ENCODE data around the gene PCDHGA9. TPM values are rescaled to one million over a fixed set of nuclear protein-coding genes. Genes with fewer than 3 reads are reported as not detected.

PCDHGA9 gene
- total and polyA plus RNA-seq, 2 donors (not counting 3 experiments of a cell fraction or from before 2014, with no cell fraction given): 1.1 to 3.9 TPM

GRCh38 chr5:141421489-141421855 lies 18.9 kb downstream of the PCDHGA9 start:
- H3K9me3 ChIP-seq (replicated peaks; ENCODE audit: control insufficient read depth, insufficient read depth, low read length): peaks cover 8% of the 10 kb centered on the region
- peak overlapping the region; percentile 84 for H2AFZ ChIP-seq (ENCODE audit: low read depth, low read length)
- no peak overlapping the region for H3K9ac ChIP-seq (replicated peaks; ENCODE audit: extremely low read depth, insufficient read depth, low read length)
- no peaks in the 10 kb centered on the region for H3K9me1 ChIP-seq (replicated peaks; ENCODE audit: control insufficient read depth, extremely low read depth, insufficient read depth, low read length)
- H3K27me3 ChIP-seq (ENCODE audit: control insufficient read depth in 2 of 2, insufficient read depth in 2 of 2, low read length in 2 of 2): peaks cover 38 to 84% of the 10 kb centered on the region in 2 experiments
- ChIA-PET CTCF (interaction anchor here (0.6 to 11.3 kb wide), 40 partner anchors 9 to 212 kb away, joined by 3 to 335 read pairs (median 6); partner anchors contain the start of genes DIAPH1, PCDHB12, PCDHGA1 and PCDHGA10), POLR2A (interaction anchor here (1.9 to 2.2 kb wide), 2 partner anchors 9 to 137 kb away, joined by 8 read pairs; partner anchors contain the start of gene PCDHGA12)
- FAIRE-seq (no peak), DNase-seq (ENCODE audit: low read depth, low spot score) (no peak)
- BruUV-seq (replicated peaks): no TSS peak
- H4K20me1 ChIP-seq (replicated peaks; ENCODE audit: control insufficient read depth, extremely low read depth, insufficient read depth, low read length): no peaks in the 10 kb centered on the region
- peaks cover 15% of the 10 kb centered on the region for H3K4me1 ChIP-seq (ENCODE audit: control insufficient read depth, extremely low read depth, insufficient read depth, low read length)
- H3K79me2 ChIP-seq (ENCODE audit: control insufficient read depth, insufficient read depth, low read length): no peaks in the 10 kb centered on the region
- H3K4me3 ChIP-seq (replicated peaks in 1 of 3; ENCODE audit: insufficient read depth in 1 of 3, low read depth in 1 of 3, low read length in 3 of 3): peak overlapping the region; percentile 39 to 83 (median 66)
- H3K36me3 ChIP-seq (ENCODE audit: control insufficient read depth in 2 of 2, extremely low read depth in 1 of 2, insufficient read depth in 2 of 2, low read length in 2 of 2): no peaks in the 10 kb centered on the region
- intact Hi-C loops (cut with micrococcal nuclease) (loop anchor here (1.0 to 5.0 kb wide), 4 partner anchors 9 to 103 kb away; partner anchors contain the start of genes PCDHGA12, PCDHGA6 and PCDHGB3), dilution Hi-C loops (cut with MboI; ENCODE audit: extremely low pct_ligation_motif_present, low sequenced_read_pairs) (no loop called here)
- peak overlapping the region; percentile 90 for H3K4me2 ChIP-seq (ENCODE audit: insufficient read depth, low read length)
- TF ChIP-seq FOS (IDR thresholded peaks at IDR 0.05; ENCODE audit: borderline replicate concordance, insufficient read depth, low read length) (no peak), GATA2 (IDR thresholded peaks at IDR 0.05; ENCODE audit: insufficient read depth, insufficient read length, low read depth, low read length) (no peak)
- TF ChIP-seq, protein P1, sequence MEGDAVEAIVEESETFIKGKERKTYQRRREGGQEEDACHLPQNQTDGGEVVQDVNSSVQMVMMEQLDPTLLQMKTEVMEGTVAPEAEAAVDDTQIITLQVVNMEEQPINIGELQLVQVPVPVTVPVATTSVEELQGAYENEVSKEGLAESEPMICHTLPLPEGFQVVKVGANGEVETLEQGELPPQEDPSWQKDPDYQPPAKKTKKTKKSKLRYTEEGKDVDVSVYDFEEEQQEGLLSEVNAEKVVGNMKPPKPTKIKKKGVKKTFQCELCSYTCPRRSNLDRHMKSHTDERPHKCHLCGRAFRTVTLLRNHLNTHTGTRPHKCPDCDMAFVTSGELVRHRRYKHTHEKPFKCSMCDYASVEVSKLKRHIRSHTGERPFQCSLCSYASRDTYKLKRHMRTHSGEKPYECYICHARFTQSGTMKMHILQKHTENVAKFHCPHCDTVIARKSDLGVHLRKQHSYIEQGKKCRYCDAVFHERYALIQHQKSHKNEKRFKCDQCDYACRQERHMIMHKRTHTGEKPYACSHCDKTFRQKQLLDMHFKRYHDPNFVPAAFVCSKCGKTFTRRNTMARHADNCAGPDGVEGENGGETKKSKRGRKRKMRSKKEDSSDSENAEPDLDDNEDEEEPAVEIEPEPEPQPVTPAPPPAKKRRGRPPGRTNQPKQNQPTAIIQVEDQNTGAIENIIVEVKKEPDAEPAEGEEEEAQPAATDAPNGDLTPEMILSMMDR (IDR thresholded peaks at IDR 0.05; ENCODE audit: extremely low read depth in 1 of 2, insufficient read depth in 1 of 2, low read depth in 1 of 2, low read length in 2 of 2): no peak
- no peak overlapping the region for H3K27ac ChIP-seq (ENCODE audit: insufficient read depth, low read depth, low read length)

- dilution Hi-C loops (cut with MboI; ENCODE audit: extremely low pct_ligation_motif_present, low sequenced_read_pairs): no loop called here
- no peaks in the 10 kb centered on the region for H3K79me2 ChIP-seq (ENCODE audit: control insufficient read depth, insufficient read depth, low read length)
- H3K9me1 ChIP-seq (replicated peaks; ENCODE audit: control insufficient read depth, extremely low read depth, insufficient read depth, low read length): no peaks in the 10 kb centered on the region
- no peaks in the 10 kb centered on the region for H4K20me1 ChIP-seq (replicated peaks; ENCODE audit: control insufficient read depth, extremely low read depth, insufficient read depth, low read length)
- no TSS peak for BruUV-seq (replicated peaks)
- no peak overlapping the region for H3K27ac ChIP-seq (ENCODE audit: insufficient read depth, low read depth, low read length)
- peaks cover 14% of the 10 kb centered on the region for H3K4me1 ChIP-seq (ENCODE audit: control insufficient read depth, extremely low read depth, insufficient read depth, low read length)
- no peak overlapping the region for H2AFZ ChIP-seq (ENCODE audit: low read depth, low read length)
- H3K9me3 ChIP-seq (replicated peaks; ENCODE audit: control insufficient read depth, insufficient read depth, low read length): peaks cover 8% of the 10 kb centered on the region
- H3K27me3 ChIP-seq (ENCODE audit: control insufficient read depth in 2 of 2, insufficient read depth in 2 of 2, low read length in 2 of 2): peaks cover 46 to 94% of the 10 kb centered on the region in 2 experiments
- no peak overlapping the region for H3K9ac ChIP-seq (replicated peaks; ENCODE audit: extremely low read depth, insufficient read depth, low read length)
- ChIA-PET POLR2A (no interaction called here), CTCF (interaction anchor here (2.0 to 3.8 kb wide), 5 partner anchors 8 to 102 kb away, joined by 8 to 149 read pairs (median 10); partner anchors contain the start of genes PCDHGA10, PCDHGA12 and PCDHGB4)
- H3K4me3 ChIP-seq (replicated peaks in 1 of 3; ENCODE audit: insufficient read depth in 1 of 3, low read depth in 1 of 3, low read length in 3 of 3): no peak overlapping the region
- intact Hi-C loops (cut with micrococcal nuclease): loop anchor here (5.0 kb wide), 1 partner anchor 51 kb away; the partner anchor contains the start of genes PCDHGA6 and PCDHGB3
- TF ChIP-seq GATA2 (IDR thresholded peaks at IDR 0.05; ENCODE audit: insufficient read depth, insufficient read length, low read depth, low read length): no peak
- no peak for TF ChIP-seq FOS (IDR thresholded peaks at IDR 0.05; ENCODE audit: borderline replicate concordance, insufficient read depth, low read length)
- no peak for TF ChIP-seq MYC (IDR thresholded peaks at IDR 0.05; ENCODE audit: low read depth, low read length)
- no peak for TF ChIP-seq POLR2AphosphoS5 (IDR thresholded peaks at IDR 0.05; ENCODE audit: insufficient read depth, low read depth, low read length)
- no peak for TF ChIP-seq EZH2 (IDR thresholded peaks at IDR 0.05; ENCODE audit: borderline replicate concordance, low read depth, low read length, severe bottlenecking)
- TF ChIP-seq MAX (IDR thresholded peaks at IDR 0.05; ENCODE audit: insufficient read depth, insufficient read length): no peak
- TF ChIP-seq, protein P1 (IDR thresholded peaks at IDR 0.05; ENCODE audit: extremely low read depth in 1 of 2, insufficient read depth in 1 of 2, low read depth in 1 of 2, low read length in 2 of 2): no peak
- no peak overlapping the region for H3K4me2 ChIP-seq (ENCODE audit: insufficient read depth, low read length)
- no peaks in the 10 kb centered on the region for H3K36me3 ChIP-seq (ENCODE audit: control insufficient read depth in 2 of 2, extremely low read depth in 1 of 2, insufficient read depth in 2 of 2, low read length in 2 of 2)
- DNase-seq (ENCODE audit: low read depth, low spot score) (no peak), FAIRE-seq (no peak)
Observed at GRCh38 chr5:141422742-141423291, 20.2 kb downstream of the PCDHGA9 start.

All from endothelial cell of umbilical vein (primary cell).